Aorta (tissue), 5 donors: Measurements from ENCODE around the gene MAN1A1. TPM values are rescaled to one million over a fixed set of nuclear protein-coding genes. Genes with fewer than 3 reads are reported as not detected.
A peak's percentile ranks its signal among the peaks of the same experiment; 100 is the strongest.

ENCODE experiments used
- ATAC-seq: fragments of 200-7000 bp; cut with Tn5 transposase; one replicate; pipeline ENCODE4 v1.9.1; 2022; ENCODE audit warnings: moderate library complexity; ENCODE audit not compliant: low FRiP score
- DNase-seq, 2 donors: peaks; one replicate each; pipeline ENCODE4 v3.0.0-alpha.2; 2020
- H3K27ac ChIP-seq, 2 donors: one replicate each; pipeline ENCODE4 v1.5.1; 2013; ENCODE audit warnings: low read length in 2 of 2, mild to moderate bottlenecking in 2 of 2, moderate library complexity in 2 of 2, control low read depth in 1 of 2, inconsistent platforms in 1 of 2, low read depth in 1 of 2
- H3K27me3 ChIP-seq, 2 donors: one replicate each; pipeline ENCODE4 v1.6.1; 2013; ENCODE audit warnings: control low read depth in 1 of 2, low read length in 1 of 2, mild to moderate bottlenecking in 1 of 2, moderate library complexity in 1 of 2; ENCODE audit not compliant: insufficient read depth in 2 of 2, control insufficient read depth in 1 of 2
- H3K36me3 ChIP-seq, 2 donors: one replicate each; pipeline ENCODE4 v1.6.1; 2013; ENCODE audit warnings: control low read depth in 1 of 2, low read length in 1 of 2, mild to moderate bottlenecking in 1 of 2; ENCODE audit not compliant: insufficient read depth in 2 of 2, control insufficient read depth in 1 of 2
- H3K4me1 ChIP-seq, 2 donors: one replicate each; pipeline ENCODE4 v1.6.1; 2013; ENCODE audit warnings: low read length in 2 of 2, control low read depth in 1 of 2, mild to moderate bottlenecking in 1 of 2, moderate library complexity in 1 of 2; ENCODE audit not compliant: insufficient read depth in 2 of 2, control insufficient read depth in 1 of 2
- H3K4me3 ChIP-seq, 2 donors: one replicate each; pipeline ENCODE4 v1.5.1; 2013; ENCODE audit warnings: low read length in 2 of 2, control low read depth in 1 of 2, mild to moderate bottlenecking in 1 of 2
- H3K9me3 ChIP-seq: one replicate; pipeline ENCODE4 v1.6.1; 2013; ENCODE audit warnings: mild to moderate bottlenecking, low read length; ENCODE audit not compliant: control insufficient read depth
- WGBS, 2 donors: extraction: QIAGEN DNeasy Blood & Tissue Kit; methylation state at CpG; one replicate each; pipeline ENCODE4 v1.1.7; 2013; 5-methylcytosine and 5-hydroxymethylcytosine counted together
- intact Hi-C, 2 donors: fragments of 100-400 bp; cut with DNase I; formaldehyde crosslinking; loops; one replicate each; pipeline versions ENCODE4 v1.14.2 to v1.15.0; 2022
- polyA plus RNA-seq, 2 donors: library from polyadenylated mRNA; stranded (reverse); fragments of 200-250 nt; gene quantifications; one replicate each; pipeline ENCODE4 v1.2.3, GENCODE V29; 2013
- total RNA-seq, 2 donors: library from RNA; stranded (reverse); fragmentation: NEBNext Ultra II Directional; extraction: Animal tissue kit (Norgen Biotek cat#: 25700); gene quantifications; one replicate each; pipeline ENCODE4 v1.2.1, GENCODE V29; 2021
- donor health status: healthy with polysubstance abuse.
- donor health status: Bipolar disorder and iron deficiency.
- donor health status: DM: no; HTN: no; CAD: no.
- donor health status: DM: no; HTN: no; CAD: no.
- donor health status: DM: yes; HTN: yes; CAD: no.

The MAN1A1 gene
- total and polyA plus RNA-seq, 4 donors = 22.2 to 76.0 (median 40.2) TPM

GRCh38 chr6:119368921-119369320 is 19.4 kb upstream of the MAN1A1 start:
- H3K4me3 ChIP-seq = no peak overlapping the region
- H3K9me3 ChIP-seq = no peaks in the 10 kb centered on the region
- H3K27me3 ChIP-seq = no peaks in the 10 kb centered on the region
- intact Hi-C loops = no loop called here
- H3K36me3 ChIP-seq = no peaks in the 10 kb centered on the region
- WGBS, 2 donors = 78% methylated on average over 6 of the region's 6 CpGs
- ATAC-seq (no peak), DNase-seq (no peak)
- H3K4me1 ChIP-seq = no peaks in the 10 kb centered on the region
- no peak overlapping the region for H3K27ac ChIP-seq

- no peaks in the 10 kb centered on the region for H3K9me3 ChIP-seq
- no peaks in the 10 kb centered on the region for H3K36me3 ChIP-seq
- ATAC-seq = no peak
- intact Hi-C loops = no loop called here
- H3K4me3 ChIP-seq = no peak overlapping the region
- H3K4me1 ChIP-seq = no peaks in the 10 kb centered on the region
- 86 to 88% methylated on average over 4 of the region's 4 CpGs for WGBS, 2 donors
- no peak overlapping the region for H3K27ac ChIP-seq
- no peak for DNase-seq
- no peaks in the 10 kb centered on the region for H3K27me3 ChIP-seq
Measured at GRCh38 chr6:119361209-119361608, 11.6 kb upstream of the MAN1A1 start.

- Histone ChIP-seq H3K36me3 (no peaks in the 10 kb centered on the region), H3K4me3 (no peak overlapping the region), H3K4me1 (no peaks in the 10 kb centered on the region), H3K27ac (no peak overlapping the region), H3K9me3 (no peaks in the 10 kb centered on the region), H3K27me3 (no peaks in the 10 kb centered on the region)
- no peak for DNase-seq
- peak; percentile 11 for ATAC-seq
- intact Hi-C loops = no loop called here
- WGBS, 2 donors = 84 to 87% methylated on average over 4 of the region's 4 CpGs
Measured at GRCh38 chr6:119360262-119360915, 10.8 kb upstream of the MAN1A1 start.

- H3K36me3 ChIP-seq = no peaks in the 10 kb centered on the region
- DNase-seq (no peak), ATAC-seq (no peak)
- H3K9me3 ChIP-seq = no peaks in the 10 kb centered on the region
- H3K27me3 ChIP-seq = no peaks in the 10 kb centered on the region
- intact Hi-C loops = no loop called here
- no peak overlapping the region for H3K4me3 ChIP-seq
- H3K4me1 ChIP-seq = peaks cover 0 to 3% of the 10 kb centered on the region in 2 donors
- no peak overlapping the region for H3K27ac ChIP-seq
- WGBS, 2 donors = 88 to 93% methylated on average over 4 of the region's 4 CpGs
Measured at GRCh38 chr6:119355890-119356289, 6.3 kb upstream of the MAN1A1 start.

GRCh38 chr6:119355157-119355556 is 5.6 kb upstream of the MAN1A1 start:
- no peak for DNase-seq
- ATAC-seq = peak; percentile 58
- peaks cover 0 to 3% of the 10 kb centered on the region in 2 donors for H3K4me1 ChIP-seq
- no peak overlapping the region for H3K27ac ChIP-seq
- intact Hi-C loops = no loop called here
- H3K27me3 ChIP-seq = no peaks in the 10 kb centered on the region
- no peak overlapping the region for H3K4me3 ChIP-seq
- no peaks in the 10 kb centered on the region for H3K9me3 ChIP-seq
- 52 to 61% methylated on average over 2 of the region's 2 CpGs for WGBS, 2 donors
- H3K36me3 ChIP-seq = no peaks in the 10 kb centered on the region

GRCh38 chr6:119353696-119354095 is 4.1 kb upstream of the MAN1A1 start:
- no peak overlapping the region for H3K27ac ChIP-seq
- H3K36me3 ChIP-seq = no peaks in the 10 kb centered on the region
- DNase-seq (no peak), ATAC-seq (no peak)
- 78% methylated on average over 4 of the region's 4 CpGs for WGBS, 2 donors
- no peak overlapping the region for H3K4me3 ChIP-seq
- H3K4me1 ChIP-seq = peaks cover 0 to 3% of the 10 kb centered on the region in 2 donors
- no peaks in the 10 kb centered on the region for H3K9me3 ChIP-seq
- intact Hi-C loops = loop anchor here in 1 of 2 donors (5.0 kb wide), 1 partner anchor 226 kb away; no protein-coding TSS in a partner anchor
- H3K27me3 ChIP-seq = no peaks in the 10 kb centered on the region

GRCh38 chr6:119352001-119352400 is 2.4 kb upstream of the MAN1A1 start:
- Histone ChIP-seq H3K27ac (no peak overlapping the region), H3K9me3 (no peaks in the 10 kb centered on the region), H3K4me1 (peaks cover 0 to 3% of the 10 kb centered on the region in 2 donors), H3K4me3 (no peak overlapping the region), H3K36me3 (no peaks in the 10 kb centered on the region), H3K27me3 (no peaks in the 10 kb centered on the region)
- intact Hi-C loops = loop anchor here in 1 of 2 donors (5.0 kb wide), 1 partner anchor 225 kb away; no protein-coding TSS in a partner anchor
- no peak for ATAC-seq
- 93 to 97% methylated on average over 1 of the region's 1 CpG for WGBS, 2 donors
- no peak for DNase-seq

- H3K27ac ChIP-seq = no peak overlapping the region
- WGBS, 2 donors = 50 to 55% methylated on average over 3 of the region's 3 CpGs
Measured at GRCh38 chr6:119350952-119351372, 1.4 kb upstream of the MAN1A1 start.

More at GRCh38 chr6:119350952-119351372, 1.4 kb upstream of the MAN1A1 start:
- Histone ChIP-seq H3K9me3 (no peaks in the 10 kb centered on the region), H3K36me3 (no peaks in the 10 kb centered on the region), H3K4me3 (peak overlapping the region; percentile 79 to 90), H3K27me3 (no peaks in the 10 kb centered on the region), H3K4me1 (peaks cover 0 to 3% of the 10 kb centered on the region in 2 donors)
- DNase-seq = no peak
- ATAC-seq = no peak
- intact Hi-C loops = loop anchor here in 1 of 2 donors (5.0 kb wide), 1 partner anchor 224 kb away; no protein-coding TSS in a partner anchor
